KMS-11 (cell line): Measurements from ENCODE around the gene BRCA2.

ENCODE experiments used
- H2AFZ ChIP-seq: fragments of 200-600 bp; sonication (generic); 2 replicates; pipeline ENCODE4 v1.6.1; 2016; ENCODE audit warnings: antibody characterized with exemption, mixed run types, low read depth
- H3K27ac ChIP-seq: fragments of 200-600 bp; sonication (generic); 2 replicates; pipeline ENCODE4 v1.6.1; 2016; ENCODE audit warnings: mild to moderate bottlenecking, mixed run types
- H3K27me3 ChIP-seq: fragments of 200-600 bp; sonication (generic); 2 replicates; pipeline ENCODE4 v1.6.1; 2017; ENCODE audit warnings: mild to moderate bottlenecking, low read depth, mixed run types, moderate library complexity; ENCODE audit not compliant: insufficient read depth
- H3K36me3 ChIP-seq: fragments of 200-600 bp; sonication (generic); 2 replicates; pipeline ENCODE4 v1.6.1; 2017; ENCODE audit warnings: mild to moderate bottlenecking, mixed run types; ENCODE audit not compliant: insufficient read depth
- H3K4me1 ChIP-seq: fragments of 200-600 bp; sonication (generic); 2 replicates; pipeline ENCODE4 v1.6.1; 2016; ENCODE audit warnings: mild to moderate bottlenecking, low read depth, mixed run types; ENCODE audit not compliant: poor library complexity, severe bottlenecking
- H3K4me2 ChIP-seq: fragments of 200-600 bp; sonication (generic); 2 replicates; pipeline ENCODE4 v1.7.0; 2016; ENCODE audit warnings: mild to moderate bottlenecking, mixed run types
- H3K4me3 ChIP-seq: fragments of 200-600 bp; sonication (generic); IDR thresholded peaks from 2 replicates; pipeline ENCODE4 v1.6.1; 2017; ENCODE audit warnings: low read depth, low read length, mixed read lengths; ENCODE audit not compliant: insufficient read depth
- H3K79me2 ChIP-seq: fragments of 200-600 bp; sonication (generic); 2 replicates; pipeline ENCODE4 v1.6.1; 2016; ENCODE audit warnings: low read depth, mixed run types; ENCODE audit not compliant: insufficient read depth
- H3K9ac ChIP-seq: fragments of 200-600 bp; sonication (generic); 2 replicates; pipeline ENCODE4 v1.6.1; 2016; ENCODE audit warnings: mild to moderate bottlenecking, mixed run types
- H4K20me1 ChIP-seq: fragments of 200-600 bp; sonication (generic); 2 replicates; pipeline ENCODE4 v1.6.1; 2016; ENCODE audit warnings: mild to moderate bottlenecking, mixed run types; ENCODE audit not compliant: insufficient read depth
- TF ChIP-seq, protein P1 (sequence below): fragments of 200-600 bp; sonication (generic); conservative IDR thresholded peaks from 2 replicates; pipeline ENCODE4 v1.6.1; 2017; ENCODE audit warnings: low read depth, mild to moderate bottlenecking, antibody characterized with exemption, low read length, moderate library complexity, mixed read lengths

The BRCA2 gene

DNA sequence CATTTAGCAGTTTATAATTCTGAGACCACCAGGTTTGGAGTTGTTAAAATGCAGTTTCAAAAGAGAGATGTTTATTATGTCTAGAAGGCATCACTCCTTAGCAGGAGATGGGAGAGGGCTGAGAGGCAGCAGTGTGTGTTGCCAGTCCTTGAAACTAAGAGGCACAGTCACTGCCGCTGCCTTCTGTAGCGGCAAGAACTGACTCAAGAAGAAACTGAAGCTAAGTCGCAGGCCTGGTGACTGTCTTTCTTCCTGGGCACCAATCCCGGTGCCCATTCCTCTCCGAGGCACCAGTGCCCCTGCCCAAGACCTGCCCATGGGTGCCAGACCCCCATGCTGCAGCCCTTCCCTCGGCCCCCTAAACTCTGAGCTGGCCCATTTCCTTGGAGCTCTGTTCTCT is 92.5 kb downstream of the BRCA2 start:
- H3K4me2 ChIP-seq = no peak overlapping the region
- no peak overlapping the region for H3K4me3 ChIP-seq
- H4K20me1 ChIP-seq = no peaks in the 10 kb centered on the region
- H3K27ac ChIP-seq = no peak overlapping the region
- H3K9ac ChIP-seq = no peak overlapping the region
- H3K36me3 ChIP-seq = no peaks in the 10 kb centered on the region
- no peaks in the 10 kb centered on the region for H3K27me3 ChIP-seq
- H2AFZ ChIP-seq = no peak overlapping the region
- no peaks in the 10 kb centered on the region for H3K4me1 ChIP-seq
- TF ChIP-seq, protein P1, sequence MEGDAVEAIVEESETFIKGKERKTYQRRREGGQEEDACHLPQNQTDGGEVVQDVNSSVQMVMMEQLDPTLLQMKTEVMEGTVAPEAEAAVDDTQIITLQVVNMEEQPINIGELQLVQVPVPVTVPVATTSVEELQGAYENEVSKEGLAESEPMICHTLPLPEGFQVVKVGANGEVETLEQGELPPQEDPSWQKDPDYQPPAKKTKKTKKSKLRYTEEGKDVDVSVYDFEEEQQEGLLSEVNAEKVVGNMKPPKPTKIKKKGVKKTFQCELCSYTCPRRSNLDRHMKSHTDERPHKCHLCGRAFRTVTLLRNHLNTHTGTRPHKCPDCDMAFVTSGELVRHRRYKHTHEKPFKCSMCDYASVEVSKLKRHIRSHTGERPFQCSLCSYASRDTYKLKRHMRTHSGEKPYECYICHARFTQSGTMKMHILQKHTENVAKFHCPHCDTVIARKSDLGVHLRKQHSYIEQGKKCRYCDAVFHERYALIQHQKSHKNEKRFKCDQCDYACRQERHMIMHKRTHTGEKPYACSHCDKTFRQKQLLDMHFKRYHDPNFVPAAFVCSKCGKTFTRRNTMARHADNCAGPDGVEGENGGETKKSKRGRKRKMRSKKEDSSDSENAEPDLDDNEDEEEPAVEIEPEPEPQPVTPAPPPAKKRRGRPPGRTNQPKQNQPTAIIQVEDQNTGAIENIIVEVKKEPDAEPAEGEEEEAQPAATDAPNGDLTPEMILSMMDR = no peak
- H3K79me2 ChIP-seq = no peaks in the 10 kb centered on the region

DNA sequence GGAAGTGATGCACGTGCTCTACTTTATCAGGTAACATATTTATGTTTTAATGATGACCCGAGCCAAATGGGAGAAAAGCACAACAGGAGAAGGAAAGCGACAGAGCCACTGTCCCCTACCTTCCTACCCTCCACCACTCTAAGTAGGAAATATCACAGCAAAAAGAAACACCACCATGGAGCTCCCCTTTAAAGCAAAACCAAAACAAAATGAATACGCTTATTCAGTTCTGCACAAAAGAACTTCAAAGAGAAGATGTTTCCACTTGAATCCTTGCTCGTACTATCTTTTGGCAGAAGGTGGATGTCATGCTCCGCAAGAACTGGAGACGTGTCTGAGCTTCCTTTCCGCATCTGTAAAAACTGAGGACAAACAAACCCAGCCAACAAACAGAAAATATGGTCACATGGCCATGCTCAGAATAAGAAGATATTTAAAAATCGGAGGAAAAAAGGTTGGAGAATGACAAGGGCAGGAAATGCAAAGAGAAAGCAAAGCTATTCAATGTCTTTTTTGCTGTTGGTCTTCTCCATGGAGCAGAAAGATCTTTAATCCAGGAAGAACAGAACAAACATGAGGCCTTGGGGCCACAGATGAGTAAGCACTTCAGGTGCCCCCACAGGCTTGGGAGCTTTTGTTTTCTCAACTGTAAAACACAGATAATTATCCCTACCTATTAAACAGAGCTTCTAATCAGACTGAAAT is 93.1 kb downstream of the BRCA2 start:
- H2AFZ ChIP-seq = no peak overlapping the region
- no peak overlapping the region for H3K9ac ChIP-seq
- no peaks in the 10 kb centered on the region for H3K79me2 ChIP-seq
- no peak overlapping the region for H3K4me3 ChIP-seq
- no peak overlapping the region for H3K27ac ChIP-seq
- no peaks in the 10 kb centered on the region for H4K20me1 ChIP-seq
- H3K27me3 ChIP-seq = no peaks in the 10 kb centered on the region
- no peak overlapping the region for H3K4me2 ChIP-seq
- no peaks in the 10 kb centered on the region for H3K36me3 ChIP-seq
- no peaks in the 10 kb centered on the region for H3K4me1 ChIP-seq
- TF ChIP-seq, protein P1 = no peak

DNA sequence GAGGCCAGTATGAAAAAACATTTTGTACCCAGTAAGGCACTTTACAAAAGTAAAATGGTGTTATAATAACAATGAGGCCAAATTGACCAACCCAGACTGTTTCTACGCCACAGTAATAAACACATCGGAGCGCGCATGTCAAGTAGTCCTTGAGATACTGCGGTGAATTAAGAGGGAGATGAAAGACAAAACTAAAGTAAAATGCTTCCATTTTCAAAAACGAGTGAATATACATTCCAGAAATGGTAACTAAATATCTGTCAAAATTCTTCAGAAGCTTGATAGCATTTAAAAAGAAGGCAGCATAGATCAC is 93.6 kb downstream of the BRCA2 start:
- no peak overlapping the region for H2AFZ ChIP-seq
- no peaks in the 10 kb centered on the region for H3K4me1 ChIP-seq
- no peaks in the 10 kb centered on the region for H4K20me1 ChIP-seq
- H3K9ac ChIP-seq = no peak overlapping the region
- no peak overlapping the region for H3K4me3 ChIP-seq
- H3K27ac ChIP-seq = no peak overlapping the region
- H3K79me2 ChIP-seq = no peaks in the 10 kb centered on the region
- TF ChIP-seq, protein P1 = no peak
- no peaks in the 10 kb centered on the region for H3K36me3 ChIP-seq
- H3K4me2 ChIP-seq = no peak overlapping the region
- H3K27me3 ChIP-seq = no peaks in the 10 kb centered on the region

DNA sequence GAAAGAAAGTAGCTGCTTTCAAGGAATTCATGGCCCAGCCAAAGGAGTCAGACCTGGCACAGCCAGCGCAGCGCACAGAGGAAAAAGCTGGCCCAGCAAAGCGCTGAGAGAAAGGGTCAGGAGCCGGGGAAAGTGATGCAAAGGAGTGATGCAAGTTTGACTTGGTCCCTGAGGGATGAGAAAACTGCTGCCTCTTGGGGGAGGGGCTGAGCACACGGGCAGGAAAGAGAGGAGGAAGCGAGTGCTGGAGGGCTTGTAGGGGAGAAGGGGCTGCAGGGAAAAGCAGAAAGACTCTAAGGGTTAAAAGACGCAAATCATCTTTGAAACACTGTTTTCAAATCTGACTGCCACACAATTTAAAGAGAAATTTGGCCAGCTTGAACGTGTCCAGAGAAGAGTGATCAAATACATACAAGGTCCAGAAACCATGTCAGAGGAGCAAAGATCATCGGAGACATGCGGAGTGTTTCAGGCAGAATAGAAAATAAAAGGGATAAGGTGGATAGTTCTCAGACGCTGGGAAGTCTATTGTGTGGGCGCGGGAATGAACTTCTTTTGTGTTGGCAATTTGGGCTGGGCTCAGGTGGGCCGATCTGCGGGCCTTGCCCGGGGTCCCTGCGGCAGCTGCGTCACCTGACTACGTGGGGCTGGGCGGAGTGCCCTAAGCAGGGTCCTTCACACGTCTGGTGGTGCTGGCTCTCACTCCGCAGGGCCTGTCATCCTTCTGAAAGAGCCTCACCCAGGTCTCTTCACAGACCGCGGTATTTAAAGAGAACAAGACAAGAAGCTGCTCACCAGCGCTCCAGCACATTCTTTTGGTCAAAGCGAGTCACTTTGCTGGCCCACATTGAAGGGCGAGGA is 94.5 kb downstream of the BRCA2 start:
- Histone ChIP-seq H3K36me3 (no peaks in the 10 kb centered on the region), H3K79me2 (no peaks in the 10 kb centered on the region), H3K4me1 (no peaks in the 10 kb centered on the region), H3K4me3 (no peak overlapping the region), H3K27ac (no peak overlapping the region), H2AFZ (no peak overlapping the region), H3K9ac (no peak overlapping the region), H3K4me2 (no peak overlapping the region), H3K27me3 (no peaks in the 10 kb centered on the region), H4K20me1 (no peaks in the 10 kb centered on the region)
- TF ChIP-seq, protein P1 = no peak
